Caco-2 (cell line): Measurements from ENCODE around the gene RBM46. TPM values are rescaled to one million over a fixed set of nuclear protein-coding genes. Genes with fewer than 3 reads are reported as not detected.
A peak's percentile ranks its signal among the peaks of the same experiment; 100 is the strongest.

Experiments used
- BruUV-seq: library from RNA; stranded (reverse); fragments of 400-500 nt; replicated peaks from 2 replicates; lab custom pipeline; 2021; lab: Mats Ljungman, UMichigan
- CTCF ChIA-PET: fragments of 300-600 bp; sonication (Branson Sonifier 250); formaldehyde crosslinking; loops from one replicate; lab custom pipeline; 2022; ENCODE audit warnings: antibody characterized with exemption; lab: Charles Lee
- POLR2A ChIA-PET: fragments of 300-600 bp; sonication (Branson Sonifier 250); formaldehyde crosslinking; loops from one replicate; lab custom pipeline; 2022; ENCODE audit warnings: antibody characterized with exemption; lab: Charles Lee
- DNase-seq, 2 experiments: peaks; one replicate each; pipeline versions ENCODE4 v3.0.0 to v3.0.0-alpha.2; 2020 to 2022
- H3K27me3 ChIP-seq: replicated peaks from 2 replicates; pipeline ENCODE4 v1.6.0; 2011; ENCODE audit warnings: low read length; ENCODE audit not compliant: control insufficient read depth, insufficient read depth
- H3K36me3 ChIP-seq: 2 replicates; pipeline ENCODE4 v1.5.1; 2011; ENCODE audit warnings: low read length; ENCODE audit not compliant: control insufficient read depth, insufficient read depth
- H3K4me1 ChIP-seq: fragments of 250-450 bp; sonication (Bioruptor Pico); 2 replicates; pipeline ENCODE4 v1.5.1; 2020; ENCODE audit warnings: mild to moderate bottlenecking
- H3K4me3 ChIP-seq: 2 replicates; pipeline ENCODE4 v1.5.1; 2011; ENCODE audit warnings: low read depth, mild to moderate bottlenecking, control low read depth, low read length
- H3K9me3 ChIP-seq: fragments of 250-450 bp; sonication (Bioruptor Pico); 2 replicates; pipeline ENCODE4 v1.5.1; 2020; ENCODE audit warnings: mild to moderate bottlenecking, moderate library complexity
- H3K27ac Mint-ChIP-seq: one replicate; pipeline ENCODE4 v1.8.0; 2022; ENCODE audit warnings: mixed read lengths; ENCODE audit not compliant: unreplicated experiment
- H3K27me3 Mint-ChIP-seq: one replicate; pipeline ENCODE4 v1.8.0; 2022; ENCODE audit warnings: mixed read lengths; ENCODE audit not compliant: insufficient read depth, unreplicated experiment
- H3K36me3 Mint-ChIP-seq: one replicate; pipeline ENCODE4 v1.8.0; 2022; ENCODE audit warnings: mild to moderate bottlenecking, mixed read lengths; ENCODE audit not compliant: insufficient read depth, unreplicated experiment
- H3K4me1 Mint-ChIP-seq: one replicate; pipeline ENCODE4 v1.8.0; 2022; ENCODE audit warnings: low read depth, mixed read lengths; ENCODE audit not compliant: unreplicated experiment
- H3K4me3 Mint-ChIP-seq: one replicate; pipeline ENCODE4 v1.8.0; 2022; ENCODE audit warnings: mild to moderate bottlenecking, moderate library complexity, mixed read lengths; ENCODE audit not compliant: unreplicated experiment
- H3K9me3 Mint-ChIP-seq: one replicate; pipeline ENCODE4 v1.8.0; 2022; ENCODE audit warnings: mixed read lengths; ENCODE audit not compliant: unreplicated experiment
- intact Hi-C: fragments of 100-400 bp; cut with micrococcal nuclease; formaldehyde crosslinking; loops from one replicate; pipeline ENCODE4 v1.10.0; 2022; ENCODE audit not compliant: unreplicated experiment
- total RNA-seq: library from RNA; stranded (reverse); gene quantifications from 2 replicates; pipeline ENCODE4 v1.2.3, GENCODE V29; 2022
- TF ChIP-seq, protein P1 (sequence below), 2 experiments: fragments of 200-600 bp in 1 of 2; IDR thresholded peaks; 1 replicate in 1 of 2; 2 replicates in 1 of 2; pipeline versions ENCODE4 v1.5.1 to v1.8.0; 2011 to 2022; ENCODE audit warnings: antibody characterized with exemption in 1 of 2, control low read depth in 1 of 2, inconsistent platforms in 1 of 2, low read depth in 1 of 2, low read length in 1 of 2, mild to moderate bottlenecking in 1 of 2, moderate library complexity in 1 of 2; ENCODE audit not compliant: insufficient read depth in 1 of 2, severe bottlenecking in 1 of 2, unreplicated experiment in 1 of 2

Gene RBM46
- total RNA-seq, 1 experiment from 2014 or later: not detected

DNA sequence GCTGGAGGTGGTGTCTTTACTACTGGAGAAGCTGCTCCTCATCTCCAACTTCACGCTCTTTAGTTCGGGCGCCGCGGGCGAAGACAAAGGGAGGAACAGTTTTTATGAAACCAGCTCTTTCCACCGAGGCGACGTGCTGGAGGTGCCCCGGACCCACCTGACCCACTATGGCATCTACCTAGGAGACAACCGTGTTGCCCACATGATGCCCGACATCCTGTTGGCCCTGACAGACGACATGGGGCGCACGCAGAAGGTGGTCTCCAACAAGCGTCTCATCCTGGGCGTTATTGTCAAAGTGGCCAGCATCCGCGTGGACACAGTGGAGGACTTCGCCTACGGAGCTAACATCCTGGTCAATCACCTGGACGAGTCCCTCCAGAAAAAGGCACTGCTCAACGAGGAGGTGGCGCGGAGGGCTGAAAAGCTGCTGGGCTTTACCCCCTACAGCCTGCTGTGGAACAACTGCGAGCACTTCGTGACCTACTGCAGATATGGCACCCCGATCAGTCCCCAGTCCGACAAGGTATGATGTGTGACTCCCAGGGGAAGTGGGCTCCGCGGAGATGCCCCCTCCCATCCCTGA is 36.6 kb upstream of the RBM46 start:
- no peak overlapping the region for H3K27ac Mint-ChIP-seq
- POLR2A ChIA-PET: interaction anchor here (0.6 kb wide), 1 partner anchor 196 kb away, joined by 4 read pairs; no protein-coding TSS in a partner anchor
- BruUV-seq: no TSS peak
- TF ChIP-seq, protein P1, sequence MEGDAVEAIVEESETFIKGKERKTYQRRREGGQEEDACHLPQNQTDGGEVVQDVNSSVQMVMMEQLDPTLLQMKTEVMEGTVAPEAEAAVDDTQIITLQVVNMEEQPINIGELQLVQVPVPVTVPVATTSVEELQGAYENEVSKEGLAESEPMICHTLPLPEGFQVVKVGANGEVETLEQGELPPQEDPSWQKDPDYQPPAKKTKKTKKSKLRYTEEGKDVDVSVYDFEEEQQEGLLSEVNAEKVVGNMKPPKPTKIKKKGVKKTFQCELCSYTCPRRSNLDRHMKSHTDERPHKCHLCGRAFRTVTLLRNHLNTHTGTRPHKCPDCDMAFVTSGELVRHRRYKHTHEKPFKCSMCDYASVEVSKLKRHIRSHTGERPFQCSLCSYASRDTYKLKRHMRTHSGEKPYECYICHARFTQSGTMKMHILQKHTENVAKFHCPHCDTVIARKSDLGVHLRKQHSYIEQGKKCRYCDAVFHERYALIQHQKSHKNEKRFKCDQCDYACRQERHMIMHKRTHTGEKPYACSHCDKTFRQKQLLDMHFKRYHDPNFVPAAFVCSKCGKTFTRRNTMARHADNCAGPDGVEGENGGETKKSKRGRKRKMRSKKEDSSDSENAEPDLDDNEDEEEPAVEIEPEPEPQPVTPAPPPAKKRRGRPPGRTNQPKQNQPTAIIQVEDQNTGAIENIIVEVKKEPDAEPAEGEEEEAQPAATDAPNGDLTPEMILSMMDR (IDR thresholded peaks at IDR 0.05; ENCODE audit: insufficient read depth in 1 of 2, low read depth in 1 of 2, low read length in 1 of 2, severe bottlenecking in 1 of 2, unreplicated experiment in 1 of 2): peak in 1 of 2 experiments; percentile 15
- no peaks in the 10 kb centered on the region for H3K9me3 Mint-ChIP-seq
- intact Hi-C loops: no loop called here
- H3K4me3 ChIP-seq: peak overlapping the region; percentile 61; the same call in 1 of the 2 replicates
- H3K27me3 ChIP-seq: no peaks in the 10 kb centered on the region
- CTCF ChIA-PET: interaction anchor here (1.0 to 1.3 kb wide), 2 partner anchors 34 to 57 kb away, joined by 4 to 5 read pairs; no protein-coding TSS in a partner anchor
- 0 out of 2 replicates have a peak, but pooled peaks cover 5% of the 10 kb centered on the region for H3K4me1 ChIP-seq
- H3K4me3 Mint-ChIP-seq: peak overlapping the region; percentile 95
- no peak for DNase-seq
- no peaks in the 10 kb centered on the region for H3K36me3 ChIP-seq
- H3K36me3 Mint-ChIP-seq: no peaks in the 10 kb centered on the region
- no peaks in the 10 kb centered on the region for H3K4me1 Mint-ChIP-seq
- peaks cover 10% of the 10 kb centered on the region for H3K27me3 Mint-ChIP-seq
- H3K9me3 ChIP-seq: no peaks in the 10 kb centered on the region

DNA sequence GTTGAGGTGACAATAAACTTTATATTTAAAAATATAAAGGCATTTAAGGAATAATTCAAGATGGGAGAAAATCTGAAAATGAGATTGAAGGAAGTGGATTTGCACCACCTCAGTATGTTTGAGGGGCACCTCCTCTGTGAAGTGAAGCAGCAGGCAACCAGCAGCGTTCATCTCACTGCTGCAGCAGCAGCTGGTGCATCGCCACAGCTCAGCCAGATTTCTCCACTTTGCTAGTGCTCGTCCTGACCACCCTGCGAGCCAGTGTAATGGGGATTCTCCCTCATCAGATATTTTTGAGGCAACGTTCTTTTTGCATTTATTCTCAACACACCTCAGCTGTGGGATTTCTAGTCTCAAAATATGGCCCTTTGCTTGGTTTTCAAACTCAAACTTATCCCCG is 23.4 kb upstream of the RBM46 start:
- H3K4me1 Mint-ChIP-seq: no peaks in the 10 kb centered on the region
- intact Hi-C loops: no loop called here
- ChIA-PET POLR2A (no interaction called here), CTCF (no interaction called here)
- TF ChIP-seq, protein P1 (IDR thresholded peaks at IDR 0.05; ENCODE audit: insufficient read depth in 1 of 2, low read depth in 1 of 2, low read length in 1 of 2, severe bottlenecking in 1 of 2, unreplicated experiment in 1 of 2): no peak
- H3K27me3 ChIP-seq: no peaks in the 10 kb centered on the region
- no peak overlapping the region for H3K4me3 Mint-ChIP-seq
- no peaks in the 10 kb centered on the region for H3K4me1 ChIP-seq
- no peaks in the 10 kb centered on the region for H3K36me3 Mint-ChIP-seq
- H3K9me3 ChIP-seq: no peaks in the 10 kb centered on the region
- no peaks in the 10 kb centered on the region for H3K9me3 Mint-ChIP-seq
- H3K27me3 Mint-ChIP-seq: peaks cover 9% of the 10 kb centered on the region
- BruUV-seq: no TSS peak
- no peak overlapping the region for H3K4me3 ChIP-seq
- DNase-seq: no peak
- no peak overlapping the region for H3K27ac Mint-ChIP-seq
- no peaks in the 10 kb centered on the region for H3K36me3 ChIP-seq

DNA sequence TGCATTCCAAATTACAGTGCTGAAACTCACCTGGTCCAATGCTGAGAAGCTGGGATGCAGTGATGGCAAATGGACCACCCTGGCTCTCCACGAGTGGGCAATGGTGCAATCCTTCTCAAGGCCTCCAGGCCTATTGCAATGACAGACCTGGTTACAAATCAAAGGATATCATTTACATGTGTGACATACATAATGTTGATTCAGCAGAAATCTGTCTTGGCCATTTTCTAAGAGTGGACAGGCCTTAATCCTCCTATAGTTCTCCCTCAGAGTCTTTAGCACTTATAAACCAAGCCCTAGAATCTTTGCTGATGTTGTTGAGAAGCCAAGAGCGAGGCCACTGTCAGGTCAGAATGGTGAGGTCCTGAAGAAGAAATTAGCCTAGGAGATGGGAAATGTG is 20.2 kb upstream of the RBM46 start:
- Mint-ChIP-seq H3K4me3 (no peak overlapping the region), H3K27me3 (peaks cover 5% of the 10 kb centered on the region), H3K4me1 (no peaks in the 10 kb centered on the region), H3K36me3 (no peaks in the 10 kb centered on the region), H3K27ac (no peak overlapping the region), H3K9me3 (no peaks in the 10 kb centered on the region)
- BruUV-seq: no TSS peak
- no peak for DNase-seq
- ChIA-PET POLR2A (no interaction called here), CTCF (no interaction called here)
- Histone ChIP-seq H3K36me3 (no peaks in the 10 kb centered on the region), H3K27me3 (no peaks in the 10 kb centered on the region), H3K4me3 (no peak overlapping the region), H3K9me3 (no peaks in the 10 kb centered on the region), H3K4me1 (no peaks in the 10 kb centered on the region)
- TF ChIP-seq, protein P1 (IDR thresholded peaks at IDR 0.05; ENCODE audit: insufficient read depth in 1 of 2, low read depth in 1 of 2, low read length in 1 of 2, severe bottlenecking in 1 of 2, unreplicated experiment in 1 of 2): no peak
- intact Hi-C loops: no loop called here
